NCI-H1436 treated with DMSO at 0.1 percent for 48 hours (cell line): Measurements from ENCODE around the gene DNAJB13.
"Not testable (repeated sequence)": the region's sequence is repeated elsewhere in the genome, so short reads cannot be mapped to it uniquely, and the experiment has no call there.

ENCODE experiments used
- DNase-seq: peaks from one replicate; lab custom pipeline; 2025; lab: John Stamatoyannopoulos, UW

The DNAJB13 gene

GRCh38 chr11:73977856-73978519, 27.2 kb downstream of the DNAJB13 start:
- DNase-seq = no peak

GRCh38 chr11:73978576-73979086, 27.8 kb downstream of the DNAJB13 start:
- no peak for DNase-seq

GRCh38 chr11:73980001-73980961, 29.5 kb downstream of the DNAJB13 start:
- DNase-seq = no peak

- no peak for DNase-seq
Measured at GRCh38 chr11:73981051-73981805, 30.4 kb downstream of the DNAJB13 start.

- DNase-seq = peak; percentile 39
Measured at GRCh38 chr11:73982595-73982989, 31.8 kb downstream of the DNAJB13 start, which contains the start of gene UCP2. Gene UCP2, minus strand, starts transcription at chr11:73982843. Its CDS starts 4,465 bp downstream, at chr11:73978378.

GRCh38 chr11:73982990-73983740, 32.3 kb downstream of the DNAJB13 start:
- DNase-seq = peak; percentile 93

GRCh38 chr11:73983741-73984538, 33.1 kb downstream of the DNAJB13 start:
- no peak for DNase-seq

- DNase-seq = not testable (repeated sequence)
Measured at GRCh38 chr11:73985661-73986060, 34.8 kb downstream of the DNAJB13 start.

GRCh38 chr11:73988227-73988626, 37.4 kb downstream of the DNAJB13 start:
- DNase-seq = no peak

- no peak for DNase-seq
Measured at GRCh38 chr11:73989156-73989555, 38.3 kb downstream of the DNAJB13 start.

- DNase-seq = no peak
Measured at GRCh38 chr11:73990730-73991129, 39.9 kb downstream of the DNAJB13 start.

- DNase-seq = no peak
Measured at GRCh38 chr11:73991471-73992006, 40.7 kb downstream of the DNAJB13 start.

- no peak for DNase-seq
Measured at GRCh38 chr11:73995247-73995646, 44.4 kb downstream of the DNAJB13 start.

- no peak for DNase-seq
Measured at GRCh38 chr11:73995731-73996130, 44.9 kb downstream of the DNAJB13 start.

- DNase-seq = no peak
Measured at GRCh38 chr11:73996161-73996747, 45.4 kb downstream of the DNAJB13 start.

GRCh38 chr11:73997120-73997770, 46.4 kb downstream of the DNAJB13 start:
- no peak for DNase-seq

GRCh38 chr11:73998846-73999575, 48.2 kb downstream of the DNAJB13 start:
- no peak for DNase-seq

GRCh38 chr11:73999581-74000306, 48.9 kb downstream of the DNAJB13 start:
- no peak for DNase-seq
